Liver (tissue), 9 donors: ENCODE results near the gene CCDC81. TPM values are rescaled to one million over a fixed set of nuclear protein-coding genes. Genes with fewer than 3 reads are reported as not detected.

Source experiments
- DNase-seq: peaks from one replicate; pipeline ENCODE4 v3.0.0-alpha.2; 2017; ENCODE audit warnings: low spot score
- H3K27ac ChIP-seq, 2 donors: one replicate each; pipeline ENCODE4 v1.7.0; 2013; ENCODE audit warnings: inconsistent platforms in 2 of 2, low read length in 2 of 2, control low read depth in 1 of 2, low read depth in 1 of 2, mild to moderate bottlenecking in 1 of 2
- H3K27me3 ChIP-seq, 4 donors: one replicate each; pipeline versions ENCODE4 v1.6.1 to v1.7.0; 2013; ENCODE audit warnings: low read length in 3 of 4, inconsistent platforms in 1 of 4, mild to moderate bottlenecking in 1 of 4, moderate library complexity in 1 of 4; ENCODE audit not compliant: control insufficient read depth in 4 of 4, insufficient read depth in 4 of 4
- H3K36me3 ChIP-seq, 4 donors: one replicate each; pipeline versions ENCODE4 v1.6.1 to v1.7.0; 2013; ENCODE audit warnings: low read length in 3 of 4, mild to moderate bottlenecking in 3 of 4, low read depth in 1 of 4, moderate library complexity in 1 of 4; ENCODE audit not compliant: control insufficient read depth in 4 of 4, insufficient read depth in 3 of 4
- H3K4me1 ChIP-seq, 4 donors: one replicate each; pipeline versions ENCODE4 v1.6.1 to v1.7.0; 2013; ENCODE audit warnings: low read length in 3 of 4, mild to moderate bottlenecking in 3 of 4, moderate library complexity in 1 of 4; ENCODE audit not compliant: control insufficient read depth in 4 of 4, insufficient read depth in 4 of 4
- H3K4me3 ChIP-seq, 3 donors: one replicate each; pipeline versions ENCODE4 v1.6.1 to v1.7.0; 2013; ENCODE audit warnings: low read length in 3 of 3, control low read depth in 1 of 3, low read depth in 1 of 3, mild to moderate bottlenecking in 1 of 3
- H3K9ac ChIP-seq, 2 donors: one replicate each; pipeline ENCODE4 v1.7.0; 2013; ENCODE audit warnings: low read length in 2 of 2, mild to moderate bottlenecking in 2 of 2, moderate library complexity in 2 of 2, control low read depth in 1 of 2, low read depth in 1 of 2
- H3K9me3 ChIP-seq, 4 donors: one replicate each; pipeline versions ENCODE4 v1.6.1 to v1.7.0; 2013; ENCODE audit warnings: low read length in 3 of 4; ENCODE audit not compliant: control insufficient read depth in 4 of 4
- EGR1 ChIP-seq, 2 donors: IDR thresholded peaks; 2 replicates each; pipeline ENCODE4 v1.6.1; 2016 to 2018; ENCODE audit warnings: antibody characterized with exemption in 2 of 2, low read depth in 2 of 2
- FOXA2 ChIP-seq: IDR thresholded peaks from 2 replicates; pipeline ENCODE4 v1.6.1; 2016; ENCODE audit warnings: antibody characterized with exemption
- GABPA ChIP-seq, 2 donors: IDR thresholded peaks in 1 of 2; conservative IDR thresholded peaks in 1 of 2; 2 replicates each; pipeline ENCODE4 v1.6.1; 2016; ENCODE audit warnings: antibody characterized with exemption in 2 of 2, mild to moderate bottlenecking in 1 of 2, moderate library complexity in 1 of 2
- HNF4A ChIP-seq, 2 donors: conservative IDR thresholded peaks; 2 replicates each; pipeline ENCODE4 v1.6.1; 2016; ENCODE audit warnings: antibody characterized with exemption in 2 of 2, mild to moderate bottlenecking in 2 of 2
- HNF4G ChIP-seq: IDR thresholded peaks from 2 replicates; pipeline ENCODE4 v1.6.1; 2016; ENCODE audit warnings: antibody characterized with exemption
- JUND ChIP-seq, 2 donors: IDR thresholded peaks; 2 replicates each; pipeline ENCODE4 v1.6.1; 2016; ENCODE audit warnings: antibody characterized with exemption in 2 of 2
- NR2F2 ChIP-seq: IDR thresholded peaks from 2 replicates; pipeline ENCODE4 v1.6.1; 2016; ENCODE audit warnings: antibody characterized with exemption
- RAD21 ChIP-seq, 2 donors: IDR thresholded peaks; 2 replicates each; pipeline ENCODE4 v1.6.1; 2016; ENCODE audit warnings: antibody characterized with exemption in 2 of 2, mild to moderate bottlenecking in 2 of 2
- RXRA ChIP-seq, 2 donors: IDR thresholded peaks; 2 replicates each; pipeline ENCODE4 v1.6.1; 2017 to 2018; ENCODE audit warnings: antibody characterized with exemption in 2 of 2, mild to moderate bottlenecking in 1 of 2
- SP1 ChIP-seq: IDR thresholded peaks from 2 replicates; pipeline ENCODE4 v1.6.1; 2018; ENCODE audit warnings: antibody characterized with exemption, mild to moderate bottlenecking
- TAF1 ChIP-seq: conservative IDR thresholded peaks from 2 replicates; pipeline ENCODE4 v1.6.1; 2016; ENCODE audit warnings: antibody characterized with exemption, mild to moderate bottlenecking
- YY1 ChIP-seq: IDR thresholded peaks from 2 replicates; pipeline ENCODE4 v1.6.1; 2016; ENCODE audit warnings: antibody characterized with exemption, mild to moderate bottlenecking
- WGBS: extraction: QIAGEN DNeasy Blood & Tissue Kit; methylation state at CpG from one replicate; pipeline ENCODE4 v1.1.7; 2013; 5-methylcytosine and 5-hydroxymethylcytosine counted together
- polyA plus RNA-seq, 2 donors: library from polyadenylated mRNA; stranded (reverse) in 1 of 2; unstranded in 1 of 2; fragments of 200-250 nt in 1 of 2; fragments of >200 nt in 1 of 2; fragmentation: Nextera tagmentation in 1 of 2; extraction: Ambion mirVana in 1 of 2; gene quantifications; one replicate each; pipeline versions ENCODE4 v1.2.1 to v1.2.3, GENCODE V29; 2013 to 2015
- total RNA-seq, 2 donors: library from RNA; depleted of rRNA; stranded (reverse); fragments of >200 nt; gene quantifications; one replicate each; pipeline ENCODE4 v1.2.3, GENCODE V29; 2014
- TF ChIP-seq, protein P1 (sequence below): IDR thresholded peaks from 2 replicates; pipeline ENCODE4 v1.6.1; 2016; ENCODE audit warnings: antibody characterized with exemption
- TF ChIP-seq, protein P2 (sequence below): IDR thresholded peaks from 2 replicates; pipeline ENCODE4 v1.6.1; 2016; ENCODE audit warnings: antibody characterized with exemption, mild to moderate bottlenecking
- TF ChIP-seq, protein P3 (sequence below): IDR thresholded peaks from 2 replicates; pipeline ENCODE4 v1.6.1; 2016; ENCODE audit warnings: antibody characterized with exemption
- TF ChIP-seq, protein P4 (sequence below): fragments of 150-350 bp; IDR thresholded peaks from 2 replicates; pipeline ENCODE4 v1.5.1; 2017; ENCODE audit warnings: improper control_type of control experiment, low read depth, low read length; ENCODE audit not compliant: missing input control
- donor health status: healthy.
- donor health status: healthy.
- donor health status: healthy.
- donor health status: healthy.
- donor health status: healthy.

CCDC81 gene
- total and polyA plus RNA-seq, 4 donors = 0.32 to 1.1 (median 0.67) TPM; not detected in 1

DNA sequence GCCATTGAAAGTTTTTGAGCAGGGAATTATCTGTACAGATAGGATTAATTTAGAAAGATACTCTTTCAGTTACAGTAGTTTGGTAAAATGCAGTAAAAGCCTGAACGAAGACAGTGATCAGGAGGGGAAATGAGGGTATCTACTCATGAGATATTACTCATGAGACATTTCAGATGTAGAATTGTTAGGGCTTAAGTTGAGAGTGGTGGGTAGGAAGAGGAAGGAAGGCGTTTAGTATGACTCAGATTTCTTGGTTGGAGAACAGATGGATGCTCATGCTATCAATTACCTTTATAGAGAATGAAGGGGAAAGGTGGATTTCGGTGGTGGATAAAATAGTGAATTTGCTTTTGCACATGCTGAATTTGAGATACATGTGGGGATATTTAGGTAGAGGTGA lies 15.8 kb downstream of the CCDC81 start:
- H3K27me3 ChIP-seq = no peaks in the 10 kb centered on the region
- no peaks in the 10 kb centered on the region for H3K9me3 ChIP-seq
- TF ChIP-seq NR2F2 (no peak), GABPA (IDR thresholded peaks at IDR 0.05 in 1 of 2, conservative IDR thresholded peaks at IDR 0.05 in 1 of 2) (no peak), TAF1 (no peak), JUND (IDR thresholded peaks at IDR 0.05) (no peak)
- no peak overlapping the region for H3K9ac ChIP-seq
- no peak overlapping the region for H3K4me3 ChIP-seq
- 90% methylated on average over 3 of the region's 3 CpGs for WGBS
- H3K36me3 ChIP-seq = no peaks in the 10 kb centered on the region
- DNase-seq = no peak
- H3K4me1 ChIP-seq = no peaks in the 10 kb centered on the region
- no peak overlapping the region for H3K27ac ChIP-seq

DNA sequence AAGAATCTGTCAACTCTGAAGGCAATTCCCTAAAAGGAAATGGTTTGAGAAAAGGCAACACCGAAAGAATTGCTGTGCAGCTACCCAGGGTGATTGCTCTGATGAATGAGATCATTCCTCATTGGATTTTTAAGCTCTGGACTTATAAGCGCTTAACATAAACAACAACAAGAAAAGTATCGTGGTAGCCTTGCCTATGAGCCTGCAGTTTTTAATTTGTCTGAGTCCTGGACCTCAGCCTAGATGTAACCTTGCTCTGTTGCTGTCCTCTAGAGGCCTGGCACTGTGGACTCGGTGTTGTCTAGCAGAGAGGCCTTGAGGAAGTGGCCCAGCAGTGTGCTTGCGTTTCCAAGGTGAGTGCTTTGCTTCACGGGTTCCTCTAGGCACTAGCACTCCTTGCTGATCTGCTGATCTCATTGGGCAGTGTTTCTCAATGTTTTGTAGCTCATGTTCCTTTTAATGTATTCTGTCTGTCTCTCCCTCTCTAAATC lies 20.4 kb downstream of the CCDC81 start:
- H3K36me3 ChIP-seq = no peaks in the 10 kb centered on the region
- 71% methylated on average over 6 of the region's 6 CpGs for WGBS
- H3K9me3 ChIP-seq = no peaks in the 10 kb centered on the region

More for the DNA sequence above, 20.4 kb downstream of the CCDC81 start:
- Histone ChIP-seq H3K27me3 (no peaks in the 10 kb centered on the region), H3K27ac (no peak overlapping the region), H3K4me1 (no peaks in the 10 kb centered on the region), H3K9ac (no peak overlapping the region), H3K4me3 (no peak overlapping the region)
- TF ChIP-seq HNF4G = no peak
- no peak for TF ChIP-seq RXRA (IDR thresholded peaks at IDR 0.05)
- TF ChIP-seq TAF1 = no peak
- TF ChIP-seq NR2F2 = no peak
- TF ChIP-seq RAD21 (IDR thresholded peaks at IDR 0.05) = no peak
- TF ChIP-seq, protein P1, sequence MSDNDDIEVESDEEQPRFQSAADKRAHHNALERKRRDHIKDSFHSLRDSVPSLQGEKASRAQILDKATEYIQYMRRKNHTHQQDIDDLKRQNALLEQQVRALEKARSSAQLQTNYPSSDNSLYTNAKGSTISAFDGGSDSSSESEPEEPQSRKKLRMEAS = no peak
- no peak for TF ChIP-seq JUND (IDR thresholded peaks at IDR 0.05)
- TF ChIP-seq, protein P2, sequence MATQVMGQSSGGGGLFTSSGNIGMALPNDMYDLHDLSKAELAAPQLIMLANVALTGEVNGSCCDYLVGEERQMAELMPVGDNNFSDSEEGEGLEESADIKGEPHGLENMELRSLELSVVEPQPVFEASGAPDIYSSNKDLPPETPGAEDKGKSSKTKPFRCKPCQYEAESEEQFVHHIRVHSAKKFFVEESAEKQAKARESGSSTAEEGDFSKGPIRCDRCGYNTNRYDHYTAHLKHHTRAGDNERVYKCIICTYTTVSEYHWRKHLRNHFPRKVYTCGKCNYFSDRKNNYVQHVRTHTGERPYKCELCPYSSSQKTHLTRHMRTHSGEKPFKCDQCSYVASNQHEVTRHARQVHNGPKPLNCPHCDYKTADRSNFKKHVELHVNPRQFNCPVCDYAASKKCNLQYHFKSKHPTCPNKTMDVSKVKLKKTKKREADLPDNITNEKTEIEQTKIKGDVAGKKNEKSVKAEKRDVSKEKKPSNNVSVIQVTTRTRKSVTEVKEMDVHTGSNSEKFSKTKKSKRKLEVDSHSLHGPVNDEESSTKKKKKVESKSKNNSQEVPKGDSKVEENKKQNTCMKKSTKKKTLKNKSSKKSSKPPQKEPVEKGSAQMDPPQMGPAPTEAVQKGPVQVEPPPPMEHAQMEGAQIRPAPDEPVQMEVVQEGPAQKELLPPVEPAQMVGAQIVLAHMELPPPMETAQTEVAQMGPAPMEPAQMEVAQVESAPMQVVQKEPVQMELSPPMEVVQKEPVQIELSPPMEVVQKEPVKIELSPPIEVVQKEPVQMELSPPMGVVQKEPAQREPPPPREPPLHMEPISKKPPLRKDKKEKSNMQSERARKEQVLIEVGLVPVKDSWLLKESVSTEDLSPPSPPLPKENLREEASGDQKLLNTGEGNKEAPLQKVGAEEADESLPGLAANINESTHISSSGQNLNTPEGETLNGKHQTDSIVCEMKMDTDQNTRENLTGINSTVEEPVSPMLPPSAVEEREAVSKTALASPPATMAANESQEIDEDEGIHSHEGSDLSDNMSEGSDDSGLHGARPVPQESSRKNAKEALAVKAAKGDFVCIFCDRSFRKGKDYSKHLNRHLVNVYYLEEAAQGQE = no peak
- TF ChIP-seq, protein P3, sequence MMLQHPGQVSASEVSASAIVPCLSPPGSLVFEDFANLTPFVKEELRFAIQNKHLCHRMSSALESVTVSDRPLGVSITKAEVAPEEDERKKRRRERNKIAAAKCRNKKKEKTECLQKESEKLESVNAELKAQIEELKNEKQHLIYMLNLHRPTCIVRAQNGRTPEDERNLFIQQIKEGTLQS = no peak
- no peak for TF ChIP-seq YY1
- no peak for TF ChIP-seq FOXA2
- TF ChIP-seq, protein P4, sequence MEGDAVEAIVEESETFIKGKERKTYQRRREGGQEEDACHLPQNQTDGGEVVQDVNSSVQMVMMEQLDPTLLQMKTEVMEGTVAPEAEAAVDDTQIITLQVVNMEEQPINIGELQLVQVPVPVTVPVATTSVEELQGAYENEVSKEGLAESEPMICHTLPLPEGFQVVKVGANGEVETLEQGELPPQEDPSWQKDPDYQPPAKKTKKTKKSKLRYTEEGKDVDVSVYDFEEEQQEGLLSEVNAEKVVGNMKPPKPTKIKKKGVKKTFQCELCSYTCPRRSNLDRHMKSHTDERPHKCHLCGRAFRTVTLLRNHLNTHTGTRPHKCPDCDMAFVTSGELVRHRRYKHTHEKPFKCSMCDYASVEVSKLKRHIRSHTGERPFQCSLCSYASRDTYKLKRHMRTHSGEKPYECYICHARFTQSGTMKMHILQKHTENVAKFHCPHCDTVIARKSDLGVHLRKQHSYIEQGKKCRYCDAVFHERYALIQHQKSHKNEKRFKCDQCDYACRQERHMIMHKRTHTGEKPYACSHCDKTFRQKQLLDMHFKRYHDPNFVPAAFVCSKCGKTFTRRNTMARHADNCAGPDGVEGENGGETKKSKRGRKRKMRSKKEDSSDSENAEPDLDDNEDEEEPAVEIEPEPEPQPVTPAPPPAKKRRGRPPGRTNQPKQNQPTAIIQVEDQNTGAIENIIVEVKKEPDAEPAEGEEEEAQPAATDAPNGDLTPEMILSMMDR = no peak
- TF ChIP-seq SP1 = no peak
- TF ChIP-seq HNF4A (conservative IDR thresholded peaks at IDR 0.05) = no peak
- no peak for TF ChIP-seq EGR1 (IDR thresholded peaks at IDR 0.05; ENCODE audit: low read depth in 2 of 2)
- no peak for DNase-seq
